HepG2 (cell line): Measurements from ENCODE around the gene SNAI1. TPM values are rescaled to one million over a fixed set of nuclear protein-coding genes. Genes with fewer than 3 reads are reported as not detected.

Experiments
- ARID4A ChIP-seq: sonication (generic); formaldehyde crosslinking; IDR thresholded peaks from 2 replicates; pipeline ENCODE4 v1.5.0; 2020; ENCODE audit warnings: mild to moderate bottlenecking, missing genetic modification reagents, borderline replicate concordance
- BCL6 ChIP-seq: IDR thresholded peaks from 2 replicates; pipeline ENCODE4 v1.6.1; 2016; ENCODE audit warnings: missing genetic modification reagents, missing compliant biosample characterization
- DMAP1 ChIP-seq: IDR thresholded peaks from 2 replicates; pipeline ENCODE4 v1.6.1; 2016
- ELF3 ChIP-seq: IDR thresholded peaks from 2 replicates; pipeline ENCODE4 v1.6.1; 2016; ENCODE audit warnings: missing genetic modification reagents, missing compliant biosample characterization
- FOSL2 ChIP-seq: sonication (generic); formaldehyde crosslinking; IDR thresholded peaks from 2 replicates; pipeline ENCODE4 v1.4.0; 2020; ENCODE audit warnings: missing genetic modification reagents
- FOXP4 ChIP-seq: sonication (generic); formaldehyde crosslinking; IDR thresholded peaks from 2 replicates; pipeline ENCODE4 v1.4.0; 2020; ENCODE audit warnings: missing genetic modification reagents
- GFI1 ChIP-seq: sonication (generic); formaldehyde crosslinking; IDR thresholded peaks from 2 replicates; pipeline ENCODE4 v1.5.0; 2020; ENCODE audit warnings: missing genetic modification reagents, mild to moderate bottlenecking, borderline replicate concordance
- ISL2 ChIP-seq: sonication (generic); formaldehyde crosslinking; IDR thresholded peaks from 2 replicates; pipeline ENCODE4 v1.5.0; 2020; ENCODE audit warnings: missing genetic modification reagents
- KLF9 ChIP-seq: IDR thresholded peaks from 2 replicates; pipeline ENCODE4 v1.6.1; 2016; ENCODE audit warnings: low read depth
- MIER3 ChIP-seq: IDR thresholded peaks from 2 replicates; pipeline ENCODE4 v1.6.1; 2016; ENCODE audit warnings: missing compliant biosample characterization, borderline replicate concordance
- POLR2AphosphoS5 ChIP-seq: IDR thresholded peaks from 2 replicates; pipeline ENCODE4 v1.6.1; 2012; ENCODE audit warnings: low read depth, low read length
- TAF15 ChIP-seq: fragments of 200-400 bp; formaldehyde crosslinking; IDR thresholded peaks from one replicate; pipeline ENCODE4 v1.6.1; 2018; ENCODE audit warnings: mild to moderate bottlenecking, low read depth, low read length; ENCODE audit not compliant: poor library complexity, severe bottlenecking
- TFDP2 ChIP-seq: sonication (generic); formaldehyde crosslinking; IDR thresholded peaks from 2 replicates; pipeline ENCODE4 v1.4.0; 2020; ENCODE audit warnings: missing genetic modification reagents
- ZBTB3 ChIP-seq: sonication (generic); formaldehyde crosslinking; IDR thresholded peaks from 2 replicates; pipeline ENCODE4 v1.4.0; 2020; ENCODE audit warnings: low read depth, mild to moderate bottlenecking, moderate library complexity, missing genetic modification reagents, borderline replicate concordance
- ZMAT3 ChIP-seq: sonication (generic); formaldehyde crosslinking; conservative IDR thresholded peaks from 2 replicates; pipeline ENCODE4 v1.7.0; 2021; ENCODE audit warnings: missing genetic modification reagents
- ZNF512B ChIP-seq: sonication (generic); formaldehyde crosslinking; IDR thresholded peaks from 2 replicates; pipeline ENCODE4 v1.5.1; 2020; ENCODE audit warnings: missing genetic modification reagents, mild to moderate bottlenecking, borderline replicate concordance
- ZNF740 ChIP-seq: sonication (generic); formaldehyde crosslinking; IDR thresholded peaks from 2 replicates; pipeline ENCODE4 v1.4.0; 2020; ENCODE audit warnings: missing genetic modification reagents
- ZNF781 ChIP-seq: sonication (generic); formaldehyde crosslinking; IDR thresholded peaks from 2 replicates; pipeline ENCODE4 v1.5.1; 2020; ENCODE audit warnings: borderline replicate concordance, mild to moderate bottlenecking, missing genetic modification reagents; ENCODE audit errors: not compliant biosample characterization
- polyA plus RNA-seq, 8 experiments: library from polyadenylated mRNA; depleted of rRNA in 3 of 8; stranded (reverse) in 7 of 8; unstranded in 1 of 8; fragments of >200 nt; fragmentation: Illumina TruSeq in 4 of 8; extraction: Trizol in 4 of 8; gene quantifications; 2 replicates each; pipeline versions ENCODE4 v1.2.1 to v1.2.3, GENCODE V29; 2011 to 2016; ENCODE audit warnings: low read depth in 4 of 8, missing spikeins in 1 of 8, mixed read lengths in 1 of 8; ENCODE audit not compliant: insufficient read depth in 1 of 8
- total RNA-seq, 5 experiments: library from RNA; depleted of rRNA; stranded (reverse); fragments of >200 nt; fragmentation: Illumina TruSeq; extraction: Trizol; gene quantifications; 2 replicates each; pipeline ENCODE4 v1.2.3, GENCODE V29; 2016; ENCODE audit warnings: low read depth in 1 of 5

SNAI1 gene
- total and polyA plus RNA-seq, 2 of the 13 experiments (the other 11 are each of a cell fraction or from before 2014, with no cell fraction given), result 1.3 to 1.4 TPM

- TF ChIP-seq FOXP4 (peak; percentile 93), TAF15 (no peak), ZNF512B (CRISPR knock-in tag) (peak; percentile 61; the same call in 1 of the 2 replicates), ELF3 (CRISPR knock-in tag) (peak; percentile 91), POLR2AphosphoS5 (no peak), ISL2 (peak; percentile 62), ZNF781 (CRISPR knock-in tag) (peak; percentile 50), TFDP2 (CRISPR knock-in tag) (0 out of 2 replicates have a peak, but pooled peaks have one; percentile 36), GFI1 (CRISPR knock-in tag) (peak; percentile 80; the same call in 1 of the 2 replicates), FOSL2 (CRISPR knock-in tag) (peak; percentile 76), DMAP1 (CRISPR knock-in tag) (0 out of 2 replicates have a peak, but pooled peaks have one; percentile 33), KLF9 (CRISPR knock-in tag) (peak; percentile 57; the same call in 1 of the 2 replicates), ZNF740 (CRISPR knock-in tag) (no peak), ZBTB3 (CRISPR knock-in tag) (0 out of 2 replicates have a peak, but pooled peaks have one; percentile 26), ARID4A (CRISPR knock-in tag) (peak; percentile 65; the same call in 1 of the 2 replicates), MIER3 (CRISPR knock-in tag) (0 out of 2 replicates have a peak, but pooled peaks have one; percentile 70), ZMAT3 (CRISPR knock-in tag) (0 out of 2 replicates have a peak, but pooled peaks have one; percentile 43), BCL6 (peak; percentile 95)
Observed at GRCh38 chr20:49945701-49946477, 36.9 kb upstream of the SNAI1 start (continued).
